K562 (cell line): ENCODE results near the gene CST3. TPM values are rescaled to one million over a fixed set of nuclear protein-coding genes. Genes with fewer than 3 reads are reported as not detected.

ENCODE experiments used
- ESRRA ChIP-seq: fragments of 450-650 bp; IDR thresholded peaks from 2 replicates; pipeline ENCODE4 v1.6.1; 2014; ENCODE audit warnings: low read depth, mild to moderate bottlenecking, moderate library complexity, borderline replicate concordance
- HMG20B ChIP-seq: fragments of 250-450 bp; sonication (Bioruptor Pico); IDR thresholded peaks from 2 replicates; pipeline ENCODE4 v1.5.0; 2021; ENCODE audit warnings: mild to moderate bottlenecking
- IRF2 ChIP-seq: sonication (generic); formaldehyde crosslinking; IDR thresholded peaks from 2 replicates; pipeline ENCODE4 v1.8.1; 2022; ENCODE audit warnings: mild to moderate bottlenecking, missing genetic modification reagents
- KAT7 ChIP-seq: sonication (generic); formaldehyde crosslinking; IDR thresholded peaks from 2 replicates; pipeline ENCODE4 v1.8.0; 2022; ENCODE audit warnings: missing genetic modification reagents, mild to moderate bottlenecking, borderline replicate concordance
- NCOA6 ChIP-seq: fragments of 450-650 bp; IDR thresholded peaks from 2 replicates; pipeline ENCODE4 v1.6.1; 2017; ENCODE audit warnings: mild to moderate bottlenecking
- SRF ChIP-seq, 2 experiments: fragments of 250-450, 450-650 bp in 1 of 2; sonication (Bioruptor Pico) in 1 of 2; sonication (generic) in 1 of 2; formaldehyde crosslinking; IDR thresholded peaks; 2 replicates each; pipeline versions ENCODE4 v1.5.0 to v1.5.1; 2020 to 2022; ENCODE audit warnings: mild to moderate bottlenecking in 1 of 2, missing genetic modification reagents in 1 of 2
- ZFP91 ChIP-seq: sonication (generic); formaldehyde crosslinking; IDR thresholded peaks from 2 replicates; pipeline ENCODE4 v1.8.0; 2022; ENCODE audit warnings: mild to moderate bottlenecking, missing genetic modification reagents
- ZNF347 ChIP-seq: fragments of 450-650 bp; formaldehyde crosslinking; IDR thresholded peaks from 2 replicates; pipeline ENCODE4 v1.4.0; 2020; ENCODE audit warnings: low read depth, mild to moderate bottlenecking, moderate library complexity
- polyA plus RNA-seq, 8 experiments: library from polyadenylated mRNA; depleted of rRNA in 4 of 8; stranded (reverse) in 5 of 8; unstranded in 3 of 8; fragments of >200 nt; fragmentation: Nextera tagmentation in 2 of 8; fragmentation: Illumina TruSeq in 1 of 8; extraction: Ambion mirVana in 2 of 8; extraction: Trizol in 1 of 8; gene quantifications; 2 replicates each; pipeline versions ENCODE4 v1.2.1 to v1.2.3, GENCODE V29; 2011 to 2014; ENCODE audit warnings: inconsistent platforms in 1 of 8, missing spikeins in 1 of 8
- total RNA-seq, 7 experiments: library from RNA; depleted of rRNA in 6 of 7; stranded (reverse); fragments of >200 nt in 6 of 7; fragmentation: Illumina TruSeq in 2 of 7; extraction: Trizol in 2 of 7; gene quantifications; 2 replicates each; pipeline versions ENCODE4 v1.2.1 to v1.2.3, GENCODE V29; 2011 to 2021; ENCODE audit warnings: low replicate concordance in 1 of 7
- TF ChIP-seq, protein P1 (sequence below): fragments of 450-650 bp; IDR thresholded peaks from 2 replicates; pipeline ENCODE4 v1.6.1; 2018; ENCODE audit warnings: mild to moderate bottlenecking, low read depth; ENCODE audit not compliant: partially characterized antibody

The CST3 gene
- total and polyA plus RNA-seq, 9 of the 15 experiments (the other 6 are each of a cell fraction or from before 2014, with no cell fraction given): 8.7 to 113 (median 48.5) TPM

DNA sequence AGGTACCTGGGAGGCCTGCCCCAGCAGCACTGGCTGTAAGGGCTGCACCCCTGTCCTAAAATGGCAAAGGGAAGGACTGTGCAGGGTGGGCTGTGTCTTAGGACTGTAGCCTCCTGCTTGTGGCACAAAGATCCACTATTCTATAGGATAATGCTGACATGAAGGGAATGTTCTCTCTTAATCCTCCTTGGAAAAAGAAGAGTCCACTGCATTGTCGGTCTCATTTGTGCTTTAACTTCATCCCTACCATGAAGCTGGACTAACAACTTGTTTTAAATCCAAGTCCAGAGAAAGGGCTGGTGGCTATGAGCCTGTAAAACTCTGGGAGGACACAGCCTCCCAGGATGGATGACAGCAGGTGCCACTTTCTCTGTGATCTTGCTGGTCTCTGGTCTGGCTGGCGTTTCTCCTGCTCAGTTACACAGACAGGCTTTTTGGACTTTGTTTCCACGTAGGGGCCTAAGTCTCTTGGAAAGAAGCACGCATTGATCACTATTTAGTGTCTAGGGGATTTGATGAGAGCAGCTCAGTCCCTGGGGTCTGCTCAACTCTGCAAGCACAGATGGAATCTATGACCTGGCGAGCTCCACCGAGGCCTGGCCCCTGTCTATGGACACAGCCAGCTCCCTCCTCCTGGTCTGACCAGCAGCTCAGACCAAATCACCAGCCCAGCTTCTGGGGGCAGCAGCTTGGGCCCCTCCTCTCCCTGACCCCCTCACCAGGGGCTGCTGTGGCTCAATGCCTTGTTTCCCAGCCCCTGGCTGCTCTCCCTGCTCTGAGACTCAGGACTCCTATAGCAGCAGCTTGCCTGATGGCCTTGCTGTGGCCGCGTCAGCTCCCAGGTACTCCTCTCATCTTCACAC, 4.8 kb downstream of the CST3 start (continued):
- TF ChIP-seq SRF (CRISPR knock-in tag; IDR thresholded peaks at IDR 0.05) (no peak), HMG20B (no peak), ESRRA (no peak), ZFP91 (CRISPR knock-in tag) (no peak), NCOA6 (no peak), KAT7 (CRISPR knock-in tag) (no peak), IRF2 (no peak), ZNF347 (no peak)
- TF ChIP-seq, protein P1, sequence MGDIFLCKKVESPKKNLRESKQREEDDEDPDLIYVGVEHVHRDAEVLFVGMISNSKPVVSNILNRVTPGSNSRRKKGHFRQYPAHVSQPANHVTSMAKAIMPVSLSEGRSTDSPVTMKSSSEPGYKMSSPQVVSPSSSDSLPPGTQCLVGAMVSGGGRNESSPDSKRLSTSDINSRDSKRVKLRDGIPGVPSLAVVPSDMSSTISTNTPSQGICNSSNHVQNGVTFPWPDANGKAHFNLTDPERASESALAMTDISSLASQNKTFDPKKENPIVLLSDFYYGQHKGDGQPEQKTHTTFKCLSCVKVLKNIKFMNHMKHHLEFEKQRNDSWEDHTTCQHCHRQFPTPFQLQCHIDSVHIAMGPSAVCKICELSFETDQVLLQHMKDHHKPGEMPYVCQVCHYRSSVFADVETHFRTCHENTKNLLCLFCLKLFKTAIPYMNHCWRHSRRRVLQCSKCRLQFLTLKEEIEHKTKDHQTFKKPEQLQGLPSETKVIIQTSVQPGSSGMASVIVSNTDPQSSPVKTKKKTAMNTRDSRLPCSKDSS: no peak
